GM12875 (cell line): Measurements from ENCODE around the gene DUSP18.

Experiments used
- H3K4me3 ChIP-seq: one replicate; pipeline ENCODE4 v1.5.1; 2011; ENCODE audit warnings: low read depth, low read length, control low read depth
- TF ChIP-seq, protein P1 (sequence below): IDR thresholded peaks from 2 replicates; pipeline ENCODE4 v1.5.1; 2011; ENCODE audit warnings: low read depth, mild to moderate bottlenecking, control low read depth, inconsistent platforms, low read length, moderate library complexity, borderline replicate concordance; ENCODE audit not compliant: insufficient read depth

Gene DUSP18

DNA sequence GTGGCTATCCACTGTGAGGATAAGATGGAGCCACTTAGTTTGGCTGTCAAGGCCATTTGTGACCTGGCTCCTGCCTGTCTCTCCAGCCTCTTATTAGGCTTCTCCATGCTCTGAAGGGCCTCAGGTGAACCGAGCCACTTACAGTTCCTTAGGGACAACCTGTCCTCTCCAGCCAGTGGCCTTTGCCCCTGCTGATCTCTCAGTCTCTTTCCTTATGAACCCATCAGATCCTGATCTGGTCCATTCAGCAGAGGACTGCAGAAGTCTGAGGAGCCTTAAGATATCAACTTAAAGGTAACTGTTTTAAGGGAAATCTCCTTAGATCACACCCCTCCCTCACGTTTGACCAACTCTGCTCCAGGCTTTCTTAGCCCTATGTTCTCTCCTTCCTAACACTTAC, 2.4 kb downstream of the DUSP18 start:
- TF ChIP-seq, protein P1, sequence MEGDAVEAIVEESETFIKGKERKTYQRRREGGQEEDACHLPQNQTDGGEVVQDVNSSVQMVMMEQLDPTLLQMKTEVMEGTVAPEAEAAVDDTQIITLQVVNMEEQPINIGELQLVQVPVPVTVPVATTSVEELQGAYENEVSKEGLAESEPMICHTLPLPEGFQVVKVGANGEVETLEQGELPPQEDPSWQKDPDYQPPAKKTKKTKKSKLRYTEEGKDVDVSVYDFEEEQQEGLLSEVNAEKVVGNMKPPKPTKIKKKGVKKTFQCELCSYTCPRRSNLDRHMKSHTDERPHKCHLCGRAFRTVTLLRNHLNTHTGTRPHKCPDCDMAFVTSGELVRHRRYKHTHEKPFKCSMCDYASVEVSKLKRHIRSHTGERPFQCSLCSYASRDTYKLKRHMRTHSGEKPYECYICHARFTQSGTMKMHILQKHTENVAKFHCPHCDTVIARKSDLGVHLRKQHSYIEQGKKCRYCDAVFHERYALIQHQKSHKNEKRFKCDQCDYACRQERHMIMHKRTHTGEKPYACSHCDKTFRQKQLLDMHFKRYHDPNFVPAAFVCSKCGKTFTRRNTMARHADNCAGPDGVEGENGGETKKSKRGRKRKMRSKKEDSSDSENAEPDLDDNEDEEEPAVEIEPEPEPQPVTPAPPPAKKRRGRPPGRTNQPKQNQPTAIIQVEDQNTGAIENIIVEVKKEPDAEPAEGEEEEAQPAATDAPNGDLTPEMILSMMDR = no peak
- no peak overlapping the region for H3K4me3 ChIP-seq

DNA sequence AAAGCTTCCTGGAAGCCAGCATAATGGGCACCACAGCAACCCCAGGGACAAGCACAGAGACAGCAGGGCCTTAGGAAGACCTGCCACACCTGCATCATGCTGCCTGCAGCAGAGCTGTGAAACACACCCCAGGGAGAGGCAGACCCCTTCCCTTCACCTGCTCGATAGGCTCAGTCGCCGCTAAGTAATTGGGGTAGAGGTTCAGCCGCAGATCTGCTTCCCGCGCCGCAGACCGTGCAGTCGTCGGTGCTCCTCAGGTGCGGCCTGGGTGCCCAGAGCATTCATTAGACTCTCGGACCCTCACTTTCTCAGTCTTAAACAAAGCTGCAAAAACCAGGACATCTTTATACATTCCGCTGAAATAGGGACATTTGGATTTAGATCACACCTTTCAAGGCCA, 2.9 kb downstream of the DUSP18 start:
- H3K4me3 ChIP-seq = no peak overlapping the region
- TF ChIP-seq, protein P1 = no peak

DNA sequence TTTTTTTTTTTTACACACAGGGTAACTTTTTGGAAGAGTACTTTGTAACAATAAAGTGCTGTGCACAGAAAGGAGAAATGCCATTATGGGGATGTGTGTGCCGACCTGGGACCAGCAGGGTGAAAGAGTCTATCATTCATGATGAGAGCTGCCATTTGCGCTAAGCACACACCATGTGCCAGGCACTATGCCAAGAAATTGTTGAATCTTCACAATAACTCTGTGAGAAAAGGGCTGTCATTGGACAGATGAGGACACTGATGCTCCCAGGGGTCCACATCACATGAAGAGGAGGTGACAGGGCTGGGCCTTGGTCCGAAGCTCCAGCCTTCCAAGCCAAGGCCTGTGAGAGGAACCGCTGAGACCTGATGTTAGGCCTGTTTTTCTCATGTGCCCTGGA, 5.6 kb downstream of the DUSP18 start:
- TF ChIP-seq, protein P1 = no peak
- no peak overlapping the region for H3K4me3 ChIP-seq

DNA sequence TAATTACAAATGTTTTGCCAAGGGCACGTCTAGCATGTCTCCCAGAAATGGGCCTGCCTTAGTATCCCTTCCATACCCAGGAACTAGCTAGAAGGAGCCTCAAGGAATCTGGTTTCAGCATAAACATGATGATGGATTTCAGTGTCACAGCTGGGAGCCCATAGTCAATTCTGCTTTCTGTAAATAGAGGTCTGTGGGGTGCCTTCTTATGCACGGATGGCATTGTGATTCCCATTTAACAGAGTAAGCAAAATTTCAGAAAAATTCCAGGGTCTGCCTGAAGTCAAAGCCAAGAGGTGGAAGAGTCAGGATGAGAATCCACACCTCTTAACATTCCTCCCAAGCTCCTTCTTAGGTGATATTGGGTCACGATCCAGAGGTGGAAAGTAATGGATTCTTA, 12.1 kb downstream of the DUSP18 start:
- H3K4me3 ChIP-seq = no peak overlapping the region
- TF ChIP-seq, protein P1 = no peak

DNA sequence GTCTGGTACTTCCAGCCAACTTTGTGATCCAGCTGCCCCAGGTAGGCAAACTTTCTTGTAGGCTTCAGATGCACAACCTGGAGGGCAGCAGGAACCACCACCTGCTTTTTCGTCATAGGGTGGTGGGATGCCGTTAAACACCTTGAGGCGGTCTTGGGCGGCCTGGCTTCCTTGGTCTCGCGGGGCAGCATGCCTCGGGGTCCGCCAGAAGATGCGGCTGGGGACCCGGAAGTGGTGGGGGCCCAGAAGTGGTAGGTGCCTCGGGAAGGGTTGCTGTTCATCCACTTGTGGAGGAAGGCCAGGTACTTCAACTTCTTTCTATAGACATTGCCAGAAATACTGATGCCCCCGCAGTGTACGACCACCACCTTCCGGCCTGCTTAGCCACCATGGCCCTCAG, 13.3 kb downstream of the DUSP18 start:
- H3K4me3 ChIP-seq = no peak overlapping the region
- TF ChIP-seq, protein P1 = no peak

DNA sequence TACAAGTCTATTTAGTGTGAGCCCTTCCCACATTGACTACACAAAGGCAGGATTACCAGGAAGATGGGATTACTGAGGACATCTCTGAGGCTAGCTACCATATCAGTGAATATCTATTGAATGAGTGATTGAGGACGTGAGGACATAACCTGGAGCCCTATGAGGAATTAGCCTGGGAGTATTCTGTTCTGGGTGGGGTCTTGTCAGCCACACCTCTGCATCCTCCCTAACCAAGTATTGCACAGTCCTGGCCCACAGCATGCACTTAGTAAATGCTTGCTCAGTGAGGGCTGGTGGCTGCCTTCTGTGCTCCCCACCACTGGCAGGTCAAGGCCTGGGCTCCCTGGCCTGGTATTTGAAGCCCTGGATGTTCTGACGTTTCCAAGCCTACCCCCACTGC, 14.8 kb downstream of the DUSP18 start:
- TF ChIP-seq, protein P1 = no peak
- H3K4me3 ChIP-seq = no peak overlapping the region

DNA sequence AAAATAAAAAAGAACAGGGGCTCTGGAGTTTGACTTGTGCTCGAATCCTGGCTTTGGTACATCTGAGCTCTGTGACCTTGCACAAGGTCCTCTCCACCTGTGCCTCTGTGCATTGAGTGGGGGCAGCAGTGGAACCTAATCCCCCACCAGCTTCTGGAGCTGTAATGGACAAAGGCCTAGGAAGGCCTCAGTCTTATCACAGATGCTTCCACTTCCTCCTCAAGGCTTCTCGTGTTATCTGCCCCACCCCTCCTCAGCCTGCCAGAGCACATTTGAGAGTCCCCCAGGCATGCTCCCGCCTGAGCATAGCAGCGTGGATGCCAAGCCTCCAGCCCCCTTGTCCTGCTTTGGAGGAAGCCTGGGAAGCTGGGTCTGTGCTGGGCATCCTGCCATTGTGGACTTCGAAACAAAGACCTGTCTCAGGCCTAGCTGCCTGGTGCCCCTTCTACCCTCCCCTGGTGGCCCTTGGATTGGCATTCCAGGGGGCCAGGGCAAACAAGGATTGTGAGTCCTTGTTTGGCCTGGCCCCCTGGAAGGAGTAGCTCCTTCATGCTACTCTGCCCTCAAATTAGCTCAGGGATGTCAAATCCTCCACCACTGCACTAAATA, 17.1 kb downstream of the DUSP18 start:
- H3K4me3 ChIP-seq = no peak overlapping the region
- TF ChIP-seq, protein P1 = no peak
